Vagina (tissue), 2 donors: ENCODE data around the gene DKC1. TPM values are rescaled to one million over a fixed set of nuclear protein-coding genes. Genes with fewer than 3 reads are reported as not detected.

Experiments
- DNase-seq, 2 donors: peaks; one replicate each; pipeline ENCODE4 v3.0.0-alpha.2; 2017; ENCODE audit errors: extremely low spot score in 2 of 2
- H3K27ac ChIP-seq: fragments of 200-600 bp; sonication (generic); one replicate; pipeline ENCODE4 v1.5.1; 2019
- H3K27me3 ChIP-seq: fragments of 200-600 bp; sonication (generic); one replicate; pipeline ENCODE4 v1.5.1; 2019
- H3K36me3 ChIP-seq, 2 donors: fragments of 200-600 bp; sonication (generic); one replicate each; pipeline ENCODE4 v1.5.1; 2017 to 2019
- H3K4me1 ChIP-seq: fragments of 200-600 bp; sonication (generic); one replicate; pipeline ENCODE4 v1.5.1; 2019
- H3K4me3 ChIP-seq, 2 donors: fragments of 200-600 bp; sonication (generic); 1 replicate in 1 of 2; 2 replicates in 1 of 2; pipeline ENCODE4 v1.5.1; 2016 to 2019
- H3K9me3 ChIP-seq: fragments of 200-600 bp; sonication (generic); one replicate; pipeline ENCODE4 v1.5.1; 2019
- CTCF ChIP-seq, 3 experiments: fragments of 450-650 bp in 2 of 3; fragments of 200-600 bp in 1 of 3; sonication (generic) in 1 of 3; IDR thresholded peaks; one replicate each; pipeline ENCODE4 v1.5.1; 2017 to 2019; ENCODE audit warnings: antibody characterized with exemption in 3 of 3, mild to moderate bottlenecking in 2 of 3, moderate library complexity in 2 of 3
- POLR2A ChIP-seq, 2 donors: fragments of 450-650 bp; IDR thresholded peaks; one replicate each; pipeline ENCODE4 v1.6.1; 2017; ENCODE audit warnings: antibody characterized with exemption in 2 of 2, mild to moderate bottlenecking in 2 of 2, moderate library complexity in 2 of 2
- POLR2AphosphoS5 ChIP-seq, 2 donors: sonication (generic); formaldehyde crosslinking; IDR thresholded peaks; one replicate each; pipeline ENCODE4 v1.9.0; 2017; ENCODE audit warnings: antibody characterized with exemption in 2 of 2, mild to moderate bottlenecking in 2 of 2, low read depth in 1 of 2; ENCODE audit not compliant: insufficient read depth in 1 of 2
- intact Hi-C: fragments of 100-400 bp; cut with DNase I; formaldehyde crosslinking; loops from one replicate; pipeline ENCODE4 v1.15.1; 2023
- total RNA-seq: library from RNA; depleted of rRNA; stranded (reverse); fragments of >200 nt; gene quantifications from one replicate; pipeline ENCODE4 v1.2.3, GENCODE V29; 2016

The DKC1 gene
- total RNA-seq, 1 donor from 2014 or later = 22.8 TPM

- H3K27ac ChIP-seq = no peak overlapping the region
- no peaks in the 10 kb centered on the region for H3K36me3 ChIP-seq
- intact Hi-C loops = no loop called here
- H3K4me1 ChIP-seq = peaks cover 19% of the 10 kb centered on the region
- no peaks in the 10 kb centered on the region for H3K27me3 ChIP-seq
- no peak for DNase-seq
- no peaks in the 10 kb centered on the region for H3K9me3 ChIP-seq
- no peak for TF ChIP-seq POLR2AphosphoS5 (IDR thresholded peaks at IDR 0.05; ENCODE audit: insufficient read depth in 1 of 2, low read depth in 1 of 2)
- no peak for TF ChIP-seq CTCF (IDR thresholded peaks at IDR 0.05)
- TF ChIP-seq POLR2A (IDR thresholded peaks at IDR 0.05) = no peak
- no peak overlapping the region for H3K4me3 ChIP-seq
These were observed 25.5 kb upstream of the DKC1 start for GRCh38 chrX:154737136-154737535.

GRCh38 chrX:154738011-154738738 lies 24.5 kb upstream of the DKC1 start:
- Histone ChIP-seq H3K4me1 (peaks cover 13% of the 10 kb centered on the region), H3K27me3 (no peaks in the 10 kb centered on the region), H3K27ac (no peak overlapping the region), H3K36me3 (no peaks in the 10 kb centered on the region), H3K9me3 (no peaks in the 10 kb centered on the region), H3K4me3 (no peak overlapping the region)
- intact Hi-C loops = no loop called here
- TF ChIP-seq POLR2AphosphoS5 (IDR thresholded peaks at IDR 0.05; ENCODE audit: insufficient read depth in 1 of 2, low read depth in 1 of 2) (peak in 1 of 2 donors; percentile 63), CTCF (IDR thresholded peaks at IDR 0.05) (no peak), POLR2A (IDR thresholded peaks at IDR 0.05) (no peak)
- DNase-seq = no peak

- Histone ChIP-seq H3K27me3 (no peaks in the 10 kb centered on the region), H3K36me3 (no peaks in the 10 kb centered on the region), H3K4me3 (no peak overlapping the region), H3K27ac (no peak overlapping the region), H3K4me1 (peaks cover 4% of the 10 kb centered on the region), H3K9me3 (no peaks in the 10 kb centered on the region)
- TF ChIP-seq POLR2A (IDR thresholded peaks at IDR 0.05) (no peak), POLR2AphosphoS5 (IDR thresholded peaks at IDR 0.05; ENCODE audit: insufficient read depth in 1 of 2, low read depth in 1 of 2) (no peak), CTCF (IDR thresholded peaks at IDR 0.05) (no peak)
- no peak for DNase-seq
- intact Hi-C loops = no loop called here
These were observed 22.7 kb upstream of the DKC1 start for GRCh38 chrX:154739952-154740465.

- Histone ChIP-seq H3K27me3 (no peaks in the 10 kb centered on the region), H3K36me3 (no peaks in the 10 kb centered on the region), H3K4me1 (no peaks in the 10 kb centered on the region), H3K9me3 (no peaks in the 10 kb centered on the region), H3K4me3 (no peak overlapping the region), H3K27ac (no peak overlapping the region)
- intact Hi-C loops = no loop called here
- DNase-seq = no peak
- TF ChIP-seq POLR2A (IDR thresholded peaks at IDR 0.05) (no peak), CTCF (IDR thresholded peaks at IDR 0.05) (no peak), POLR2AphosphoS5 (IDR thresholded peaks at IDR 0.05; ENCODE audit: insufficient read depth in 1 of 2, low read depth in 1 of 2) (no peak)
These were observed 20.1 kb upstream of the DKC1 start for GRCh38 chrX:154742613-154743012.

GRCh38 chrX:154748712-154749339 lies 13.8 kb upstream of the DKC1 start:
- Histone ChIP-seq H3K4me3 (no peak overlapping the region), H3K27ac (no peak overlapping the region), H3K9me3 (no peaks in the 10 kb centered on the region), H3K27me3 (no peaks in the 10 kb centered on the region), H3K4me1 (no peaks in the 10 kb centered on the region), H3K36me3 (no peaks in the 10 kb centered on the region)
- intact Hi-C loops = no loop called here
- DNase-seq = no peak
- TF ChIP-seq CTCF (IDR thresholded peaks at IDR 0.05) (peak in 2 of 3 experiments; percentile 51 to 69), POLR2AphosphoS5 (IDR thresholded peaks at IDR 0.05; ENCODE audit: insufficient read depth in 1 of 2, low read depth in 1 of 2) (no peak), POLR2A (IDR thresholded peaks at IDR 0.05) (no peak)
